NCI-H345 treated with DMSO at 0.1 percent for 48 hours (cell line): Measurements from ENCODE around the gene MCC.

Experiments
- DNase-seq: peaks from one replicate; lab custom pipeline; 2025; ENCODE audit not compliant: unreplicated experiment; lab: John Stamatoyannopoulos, UW

MCC gene

GRCh38 chr5:113186061-113186460 is 302.2 kb downstream of the MCC start:
- DNase-seq, result no peak

GRCh38 chr5:113183694-113184093 is 304.6 kb downstream of the MCC start:
- no peak for DNase-seq

GRCh38 chr5:113182658-113183344 is 305.5 kb downstream of the MCC start:
- DNase-seq, result no peak

- DNase-seq, result no peak
Observed at GRCh38 chr5:113181853-113182490, 306.3 kb downstream of the MCC start.

- no peak for DNase-seq
Observed at GRCh38 chr5:113181409-113181808, 306.8 kb downstream of the MCC start.

GRCh38 chr5:113179156-113179555 is 309.1 kb downstream of the MCC start:
- DNase-seq, result no peak

- no peak for DNase-seq
Observed at GRCh38 chr5:113178073-113178779, 310.0 kb downstream of the MCC start.

GRCh38 chr5:113177225-113177624 is 311.0 kb downstream of the MCC start:
- no peak for DNase-seq

- DNase-seq, result no peak
Observed at GRCh38 chr5:113176734-113177133, 311.5 kb downstream of the MCC start.

GRCh38 chr5:113176196-113176595 is 312.1 kb downstream of the MCC start:
- DNase-seq, result no peak

GRCh38 chr5:113172231-113172826 is 315.9 kb downstream of the MCC start:
- no peak for DNase-seq

GRCh38 chr5:113171520-113171919 is 316.7 kb downstream of the MCC start:
- DNase-seq, result no peak

GRCh38 chr5:113170707-113171106 is 317.5 kb downstream of the MCC start:
- no peak for DNase-seq

GRCh38 chr5:113169720-113170119 is 318.5 kb downstream of the MCC start:
- DNase-seq, result no peak

- no peak for DNase-seq
Observed at GRCh38 chr5:113167985-113168384, 320.3 kb downstream of the MCC start.

- no peak for DNase-seq
Observed at GRCh38 chr5:113166852-113167366, 321.3 kb downstream of the MCC start.

- DNase-seq, result no peak
Observed at GRCh38 chr5:113166261-113166660, 322.0 kb downstream of the MCC start.

GRCh38 chr5:113164021-113164420 is 324.2 kb downstream of the MCC start:
- DNase-seq, result no peak

GRCh38 chr5:113163328-113163727 is 324.9 kb downstream of the MCC start:
- no peak for DNase-seq

- no peak for DNase-seq
Observed at GRCh38 chr5:113162770-113163169, 325.5 kb downstream of the MCC start.

- DNase-seq, result no peak
Observed at GRCh38 chr5:113162208-113162607, 326.0 kb downstream of the MCC start.

- no peak for DNase-seq
Observed at GRCh38 chr5:113161806-113162205, 326.4 kb downstream of the MCC start.
